ENCODE results near the gene HIRA.
"Not testable (repeated sequence)": the region's sequence is repeated elsewhere in the genome, so short reads cannot be mapped to it uniquely, and the experiment has no call there.

DNA sequence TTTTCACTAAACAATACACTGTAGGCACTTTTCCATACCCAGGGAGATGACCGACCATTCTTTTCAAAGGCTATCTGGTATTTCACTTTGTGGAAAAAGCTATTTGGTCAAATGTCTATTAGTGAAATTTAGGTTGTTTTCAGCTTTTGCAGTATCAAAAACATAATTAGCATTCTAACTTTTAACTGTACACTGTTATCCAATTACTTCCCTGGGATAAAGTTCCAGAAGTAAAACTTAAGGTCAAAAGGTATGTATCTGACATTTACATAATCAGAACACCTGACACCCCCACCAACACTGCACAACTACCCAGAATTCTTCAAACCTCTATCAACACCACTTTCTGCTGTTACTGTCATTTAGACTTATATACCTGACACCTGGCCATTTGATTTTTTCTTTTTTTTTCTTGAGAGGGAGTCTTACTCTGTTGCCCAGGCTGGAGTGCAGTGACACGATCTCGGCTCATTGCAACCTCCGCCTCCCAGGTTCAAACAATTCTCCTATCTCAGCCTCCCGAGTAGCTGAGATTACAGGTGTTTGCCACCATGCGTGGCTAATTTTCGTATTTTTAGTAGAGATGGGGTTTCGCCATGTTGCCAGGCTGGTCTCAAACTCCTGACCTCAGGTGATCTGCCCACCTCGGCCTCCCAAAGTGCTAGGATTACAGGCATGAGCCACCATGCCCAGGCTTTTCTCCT lies 13.9 kb upstream of the HIRA start:
- TF ChIP-seq, protein P1, sequence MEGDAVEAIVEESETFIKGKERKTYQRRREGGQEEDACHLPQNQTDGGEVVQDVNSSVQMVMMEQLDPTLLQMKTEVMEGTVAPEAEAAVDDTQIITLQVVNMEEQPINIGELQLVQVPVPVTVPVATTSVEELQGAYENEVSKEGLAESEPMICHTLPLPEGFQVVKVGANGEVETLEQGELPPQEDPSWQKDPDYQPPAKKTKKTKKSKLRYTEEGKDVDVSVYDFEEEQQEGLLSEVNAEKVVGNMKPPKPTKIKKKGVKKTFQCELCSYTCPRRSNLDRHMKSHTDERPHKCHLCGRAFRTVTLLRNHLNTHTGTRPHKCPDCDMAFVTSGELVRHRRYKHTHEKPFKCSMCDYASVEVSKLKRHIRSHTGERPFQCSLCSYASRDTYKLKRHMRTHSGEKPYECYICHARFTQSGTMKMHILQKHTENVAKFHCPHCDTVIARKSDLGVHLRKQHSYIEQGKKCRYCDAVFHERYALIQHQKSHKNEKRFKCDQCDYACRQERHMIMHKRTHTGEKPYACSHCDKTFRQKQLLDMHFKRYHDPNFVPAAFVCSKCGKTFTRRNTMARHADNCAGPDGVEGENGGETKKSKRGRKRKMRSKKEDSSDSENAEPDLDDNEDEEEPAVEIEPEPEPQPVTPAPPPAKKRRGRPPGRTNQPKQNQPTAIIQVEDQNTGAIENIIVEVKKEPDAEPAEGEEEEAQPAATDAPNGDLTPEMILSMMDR (IDR thresholded peaks at IDR 0.05), result not testable (repeated sequence)
- TF ChIP-seq POLR2A (IDR thresholded peaks at IDR 0.05), result not testable (repeated sequence)
